GM21447 (cell line): Measurements from ENCODE around the gene TLL2.
"Not testable (repeated sequence)": the region's sequence is repeated elsewhere in the genome, so short reads cannot be mapped to it uniquely, and the experiment has no call there.

Source experiments
- ATAC-seq: cut with Tn5 transposase; IDR thresholded peaks from one replicate; pipeline ENCODE4 v1.9.1; 2021; ENCODE audit not compliant: unreplicated experiment

TLL2 gene

DNA sequence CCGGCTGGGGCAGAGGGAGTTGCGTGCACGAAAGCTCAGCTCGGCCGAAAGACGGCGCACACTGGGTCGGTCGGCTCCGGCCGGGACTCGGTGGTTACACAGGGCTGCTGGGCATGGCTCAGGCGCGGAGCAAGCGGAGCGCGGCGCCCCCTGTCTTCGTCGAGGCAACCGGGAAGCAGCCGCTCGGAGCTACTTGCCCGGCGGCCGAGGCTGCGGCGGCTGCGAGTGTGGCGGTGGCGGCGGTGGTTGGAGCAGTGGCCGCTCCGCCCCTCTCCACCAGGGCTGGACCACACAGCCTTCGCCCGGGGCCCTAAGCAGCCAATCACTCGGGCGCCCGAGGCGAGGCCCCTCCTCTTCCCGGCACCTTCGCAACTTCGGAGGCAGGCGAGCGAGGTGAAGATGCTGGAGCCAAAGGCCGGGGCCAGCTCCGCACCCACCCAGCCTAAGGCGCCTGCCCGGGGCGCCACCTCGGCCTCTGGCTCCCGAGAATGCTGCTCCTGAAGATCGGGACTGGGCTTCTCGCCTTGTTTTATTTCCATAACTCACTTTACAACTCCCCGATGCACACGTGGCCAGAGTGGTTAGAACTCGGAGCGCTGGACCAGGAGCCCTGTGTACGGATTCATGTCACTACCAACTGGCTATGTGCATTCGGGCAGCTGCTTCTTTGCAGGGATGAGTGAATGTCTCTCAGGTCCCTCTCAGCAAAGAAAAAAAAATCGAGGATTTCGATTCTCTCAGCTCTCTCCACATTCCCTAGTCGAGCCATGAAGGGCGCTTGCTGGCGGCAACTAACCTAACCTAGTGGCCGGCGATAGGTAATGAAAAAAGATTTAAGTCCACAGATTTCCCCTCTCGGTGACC lies at the start of gene TLL2:
Gene TLL2, minus strand, starts transcription at position 229 of the 864 bp plus-strand sequence. CDS start 241 bp downstream, outside the sequence.
- peak; percentile 67 for ATAC-seq

DNA sequence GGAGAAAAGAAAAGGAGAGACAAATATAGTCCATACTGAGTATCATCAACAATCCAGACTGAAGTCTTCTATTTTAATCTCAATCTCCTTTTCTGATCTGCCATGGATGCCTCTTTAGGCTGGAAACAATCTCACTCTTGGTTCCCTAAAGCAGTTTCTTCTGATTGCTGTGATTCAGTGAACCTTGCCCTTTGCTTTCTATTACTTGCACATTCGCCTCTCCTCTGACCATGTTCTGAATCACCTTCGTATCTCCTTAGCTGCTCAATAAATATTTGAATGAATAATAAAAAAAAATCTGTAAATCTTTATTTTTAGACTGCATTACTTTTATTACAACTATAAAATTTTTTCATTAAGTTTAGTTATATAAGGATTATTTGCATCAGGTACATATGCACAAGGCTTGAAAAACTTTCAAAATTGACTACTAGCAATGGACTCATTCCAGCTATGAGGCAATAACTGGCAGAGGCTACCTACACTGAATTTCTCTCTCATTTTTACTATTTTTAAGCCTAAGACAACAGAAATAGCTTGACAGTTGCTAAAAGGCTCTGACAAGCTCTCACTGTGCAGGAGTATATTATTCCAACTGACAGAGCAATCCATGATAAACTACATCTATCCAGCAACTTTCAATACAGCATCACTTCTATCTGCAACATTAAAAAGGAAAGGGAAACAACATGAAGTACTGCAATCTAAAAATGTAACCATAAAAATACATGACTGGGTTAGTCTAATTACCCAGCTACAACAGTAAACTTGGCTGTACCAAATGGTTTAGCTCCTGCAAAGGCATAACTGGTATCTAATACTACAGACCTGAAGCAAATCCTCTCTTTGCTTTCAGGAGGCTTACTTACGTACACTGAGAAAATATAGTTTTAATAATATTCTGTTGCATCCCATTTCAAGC lies 47.5 kb upstream of the TLL2 start:
- ATAC-seq = no peak

DNA sequence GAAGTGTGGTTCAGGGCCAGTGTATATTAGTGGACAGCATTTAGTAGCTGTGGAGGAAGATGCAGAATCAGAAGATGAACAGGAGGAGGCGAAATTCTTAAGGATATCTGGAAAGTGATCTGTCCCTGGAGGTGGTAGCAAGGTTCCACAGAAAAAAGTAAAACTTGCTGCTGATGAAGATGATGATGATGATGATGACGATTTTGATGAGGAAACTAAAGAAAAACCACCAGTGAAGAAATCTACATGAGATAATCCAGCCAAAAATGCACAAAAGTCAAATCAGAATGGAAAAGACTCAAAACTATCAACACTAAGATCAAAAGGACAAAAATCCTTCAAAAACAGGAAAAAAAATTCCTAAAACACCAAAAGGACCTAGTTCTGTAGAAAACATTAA lies 46.8 kb upstream of the TLL2 start:
- ATAC-seq = no peak

DNA sequence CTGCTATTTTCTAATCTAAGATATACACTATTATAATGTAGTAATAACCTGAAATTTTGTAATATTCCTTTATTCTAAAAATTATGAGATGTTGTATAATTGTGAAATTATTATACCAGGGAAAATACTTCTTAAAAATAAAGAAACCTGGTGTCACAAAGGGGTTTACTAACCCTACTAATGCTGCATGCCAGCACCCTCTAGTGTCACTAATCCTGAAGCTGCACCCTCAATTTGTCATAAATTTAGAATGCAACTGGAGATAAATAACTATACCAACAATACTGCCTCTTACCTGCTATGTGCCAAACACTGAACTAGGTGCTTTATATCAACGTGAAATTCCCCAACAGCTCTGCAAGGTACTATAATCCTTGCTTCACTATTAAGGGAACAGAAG lies 42.3 kb upstream of the TLL2 start:
- ATAC-seq = no peak

DNA sequence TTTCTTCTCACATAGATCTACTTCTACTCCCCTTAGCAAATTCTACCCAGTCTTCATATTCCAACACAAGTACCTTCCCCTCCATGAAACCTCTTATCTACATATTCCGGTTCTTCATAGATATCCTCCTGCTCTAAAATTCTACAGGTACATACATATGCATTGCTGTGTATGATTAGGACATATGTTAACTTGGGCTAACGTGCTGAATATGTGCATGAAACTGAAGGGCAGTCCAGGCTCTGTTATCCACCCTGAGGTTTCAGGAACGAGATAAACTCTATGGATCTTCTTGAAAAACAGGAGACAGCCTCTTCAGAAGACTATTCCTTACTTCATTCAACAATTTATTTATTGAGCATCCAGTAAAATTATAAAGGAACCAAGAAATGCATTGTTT lies 41.6 kb upstream of the TLL2 start:
- no peak for ATAC-seq

DNA sequence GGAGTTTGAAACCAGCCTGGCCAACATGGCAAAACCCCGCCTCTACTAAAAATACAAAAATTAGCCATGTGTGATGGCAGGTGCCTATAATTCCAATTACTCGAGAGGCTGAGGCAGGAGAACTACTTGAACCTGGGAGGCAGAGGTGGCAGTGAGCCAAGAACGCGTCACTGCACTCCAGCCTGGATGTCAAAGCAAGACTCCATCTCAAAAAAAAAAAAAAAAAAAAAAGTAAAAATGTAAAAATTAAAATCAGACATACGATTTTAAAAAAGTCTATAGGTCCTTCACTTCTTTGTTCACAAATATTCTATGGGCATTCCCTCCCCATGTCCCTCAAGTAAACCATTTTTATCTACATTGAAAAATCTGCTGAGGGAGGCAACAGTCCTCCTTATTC lies 34.9 kb upstream of the TLL2 start:
- ATAC-seq = no peak

DNA sequence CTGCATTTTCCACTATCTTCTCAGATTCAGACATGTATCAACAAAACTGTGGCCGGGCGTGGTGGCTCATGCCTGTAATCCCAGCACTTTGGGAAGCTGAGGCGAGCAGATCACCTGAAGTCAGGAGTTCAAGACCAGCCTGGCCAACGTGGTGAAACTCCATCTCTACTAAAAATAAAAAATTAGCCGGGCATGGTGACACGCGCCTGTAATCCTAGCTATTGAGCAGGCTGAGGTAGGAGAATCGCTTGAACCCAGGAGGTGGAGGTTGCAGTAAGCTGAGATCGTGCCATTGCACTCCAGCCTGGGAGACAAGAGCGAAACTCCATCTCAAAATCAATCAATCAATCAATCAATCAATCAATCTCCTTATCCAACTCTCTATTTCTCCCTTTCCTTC lies 31.8 kb upstream of the TLL2 start:
- not testable (repeated sequence) for ATAC-seq

DNA sequence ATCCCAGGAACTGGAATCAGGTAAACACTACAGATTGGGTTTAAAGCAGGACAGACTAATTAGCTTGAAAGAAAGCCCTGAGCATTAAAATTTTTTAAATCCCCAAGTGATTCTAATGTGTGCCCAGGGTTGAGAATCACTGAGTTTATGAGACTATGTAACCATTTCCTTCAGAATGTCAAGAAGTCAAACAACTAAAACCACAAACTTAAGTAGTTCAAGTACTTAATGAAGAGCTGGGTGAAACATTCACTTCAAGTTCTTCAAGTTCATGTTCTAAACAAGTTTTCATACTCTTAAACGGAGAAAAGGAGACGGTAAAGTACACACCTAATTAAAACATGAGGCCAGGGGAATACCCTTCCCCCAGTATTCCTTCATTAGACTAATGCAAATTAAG lies 28.2 kb upstream of the TLL2 start:
- ATAC-seq = no peak

DNA sequence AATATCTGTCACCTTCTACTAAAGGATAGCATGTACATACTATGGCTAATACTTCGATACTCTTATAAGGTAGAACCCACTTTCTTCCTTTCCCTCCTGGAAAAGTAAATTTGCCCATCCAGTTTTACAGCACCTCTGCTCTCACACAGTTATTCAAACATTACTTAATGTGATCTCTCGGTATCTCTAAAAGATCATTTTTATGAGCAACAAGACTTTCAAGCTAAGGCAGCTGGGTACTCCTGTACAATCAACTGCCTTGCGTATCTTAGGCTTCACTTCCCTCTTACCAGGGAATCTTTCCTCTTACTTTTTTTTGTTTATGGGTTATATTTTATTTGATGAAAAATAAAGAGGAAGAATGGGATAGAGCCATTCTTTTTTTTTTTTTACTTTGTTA lies 26.5 kb upstream of the TLL2 start:
- ATAC-seq = no peak

DNA sequence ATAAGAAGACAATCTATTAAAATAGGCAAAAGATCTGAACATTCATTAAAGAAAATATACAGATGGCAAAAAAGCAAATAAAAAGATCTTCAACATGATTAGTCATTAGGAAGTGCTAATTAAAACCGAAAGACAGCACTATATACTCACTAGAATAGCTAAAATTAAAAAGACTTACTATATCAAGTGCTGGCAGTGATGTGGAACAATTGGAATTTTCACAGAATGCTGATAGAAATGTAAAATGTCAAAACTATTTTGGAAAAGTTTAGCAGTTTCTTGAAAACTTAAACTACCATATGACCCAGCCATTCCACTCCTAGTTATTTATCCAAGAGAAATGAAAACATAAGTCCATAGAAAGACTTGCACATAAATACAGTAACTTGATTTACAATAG lies 25.0 kb upstream of the TLL2 start:
- no peak for ATAC-seq

DNA sequence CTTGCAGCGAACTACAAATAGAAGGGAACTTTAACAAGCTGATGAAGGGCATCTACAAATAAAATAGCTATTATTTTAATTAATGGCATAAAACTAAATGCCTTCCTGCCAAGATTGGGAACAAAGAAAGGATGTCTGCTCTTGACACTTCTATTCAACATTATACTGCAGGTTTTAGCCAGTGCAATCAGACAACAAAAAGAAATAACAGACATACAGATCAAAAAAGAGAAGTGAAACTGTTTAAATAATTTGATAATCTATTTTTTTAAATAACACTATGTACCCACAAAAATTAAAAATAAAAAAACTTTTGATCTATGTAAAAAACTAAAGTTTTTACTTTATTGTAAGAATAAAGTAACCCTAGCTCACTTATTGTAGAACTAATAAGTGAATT lies 22.4 kb upstream of the TLL2 start:
- ATAC-seq = no peak

DNA sequence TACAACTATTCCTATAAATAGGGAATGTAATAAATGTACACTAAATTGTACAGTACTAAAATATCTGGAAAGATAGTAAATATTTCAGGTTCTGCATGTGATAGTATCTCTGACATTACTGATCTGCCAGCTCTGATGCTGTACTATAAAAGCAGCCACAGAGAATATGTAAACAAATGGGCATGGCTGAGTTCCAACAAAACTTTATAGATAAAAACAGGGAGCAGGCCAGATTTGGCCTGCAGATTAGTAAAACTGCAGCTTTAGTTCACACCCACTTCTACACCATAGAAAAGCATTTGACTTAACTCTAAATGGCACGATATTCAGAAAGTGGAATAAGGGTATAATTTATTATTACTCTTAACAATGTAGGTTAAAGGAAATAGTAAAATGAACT lies 18.8 kb upstream of the TLL2 start:
- ATAC-seq = no peak

DNA sequence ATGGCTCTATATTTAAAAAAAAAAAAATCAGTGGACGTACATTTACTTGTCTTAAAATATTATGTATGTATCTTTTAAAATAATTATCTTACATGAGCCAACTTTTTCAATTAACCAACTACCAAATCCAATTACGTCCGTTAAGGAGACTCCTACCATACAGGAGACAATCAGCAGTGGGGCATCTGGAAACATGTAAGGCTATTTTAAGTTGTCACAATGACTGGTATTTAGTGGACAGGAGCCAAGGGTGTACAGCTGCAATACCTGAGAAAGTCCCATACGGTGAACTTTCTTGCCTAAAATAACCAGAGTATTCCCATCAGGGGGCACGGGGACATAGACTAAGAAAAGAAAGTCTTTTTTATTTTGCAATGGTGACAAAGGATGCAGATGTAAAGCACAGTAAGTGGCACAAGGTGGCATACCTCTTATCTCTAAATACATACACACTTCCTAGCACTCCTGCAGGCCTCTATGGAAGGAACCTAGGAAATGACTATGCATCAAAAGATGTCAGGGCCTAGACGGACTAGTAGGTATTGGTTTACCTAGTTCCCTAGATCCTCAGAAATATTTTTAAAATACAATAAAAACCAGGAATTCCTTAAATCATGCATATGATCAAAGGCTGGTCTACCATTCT lies 16.0 kb upstream of the TLL2 start:
- no peak for ATAC-seq

DNA sequence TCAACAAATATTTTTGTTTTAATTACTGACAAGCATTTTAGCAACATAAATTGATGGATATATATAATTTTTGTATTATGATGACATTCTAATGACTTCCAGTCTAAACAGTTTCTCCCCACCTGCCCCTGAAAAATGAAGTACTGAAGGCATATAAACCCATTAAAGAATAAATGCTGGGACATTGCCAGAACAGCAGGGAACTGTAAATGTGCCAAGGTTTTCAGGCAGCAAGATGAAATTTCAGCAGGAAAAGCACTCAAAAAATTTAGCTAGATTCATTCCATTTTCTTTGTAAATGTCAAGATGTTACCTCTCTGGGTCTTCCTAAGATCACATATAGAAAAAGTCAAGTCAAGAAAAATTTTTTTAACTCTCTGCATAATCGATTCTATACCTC lies 11.0 kb upstream of the TLL2 start:
- no peak for ATAC-seq

DNA sequence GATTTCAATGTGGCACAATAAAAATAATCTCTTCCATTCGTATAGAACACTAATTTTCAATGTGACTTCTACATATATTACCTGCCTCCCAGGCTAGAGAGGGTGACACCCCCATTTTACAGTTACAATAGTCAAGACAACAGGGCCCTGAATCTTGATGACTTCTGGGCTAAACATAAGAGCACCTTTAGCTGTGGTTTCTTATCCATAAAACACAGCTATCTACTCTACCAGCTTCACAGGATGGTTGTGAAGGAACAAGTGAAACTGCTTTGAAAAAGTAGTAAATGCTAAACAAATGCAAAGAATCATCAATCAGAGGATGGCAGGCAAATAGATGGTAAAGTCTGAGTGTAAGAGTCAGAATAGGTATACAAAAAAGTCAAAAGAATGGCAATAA lies 3.6 kb upstream of the TLL2 start:
- ATAC-seq = no peak

DNA sequence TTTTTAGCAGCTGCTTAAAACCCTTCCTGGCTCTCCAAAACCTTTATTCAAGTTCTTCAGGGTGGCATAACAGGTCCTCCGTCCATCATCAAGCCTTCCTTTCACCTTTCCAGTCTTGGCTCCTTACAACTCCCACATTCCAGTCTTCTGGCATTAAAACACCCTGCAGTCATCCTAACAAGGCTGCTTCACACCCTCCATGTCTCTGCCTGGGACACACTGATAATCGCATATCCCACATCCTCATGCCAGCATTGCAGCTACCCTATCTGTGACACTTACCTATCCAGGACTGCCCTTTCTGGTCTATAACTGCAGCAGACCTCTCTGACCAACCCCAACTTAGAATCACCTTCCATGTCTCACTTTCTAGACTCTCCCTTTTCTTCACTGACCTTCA lies 2.6 kb upstream of the TLL2 start:
- no peak for ATAC-seq

DNA sequence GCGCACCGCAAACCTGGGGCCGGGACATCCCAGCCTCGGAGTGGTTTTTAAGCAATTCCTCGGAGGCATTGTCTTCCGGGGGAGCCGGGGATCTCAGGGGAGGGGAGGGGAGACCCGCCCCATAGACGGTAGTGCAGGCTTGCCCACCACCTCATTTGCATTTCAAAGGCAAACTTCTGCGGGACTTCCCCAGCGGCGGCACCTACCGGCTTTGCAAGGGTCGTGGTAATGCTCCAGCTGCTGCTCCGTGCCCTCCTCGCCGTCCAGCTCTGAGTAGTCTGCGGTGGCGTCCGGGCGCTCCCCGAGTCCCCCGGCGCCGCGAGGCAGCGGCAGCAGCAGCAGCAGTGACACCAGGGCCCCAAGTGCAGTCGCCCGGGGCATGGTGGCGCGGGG lies 425 bp downstream of the TLL2 start:
- peak; percentile 48 for ATAC-seq

DNA sequence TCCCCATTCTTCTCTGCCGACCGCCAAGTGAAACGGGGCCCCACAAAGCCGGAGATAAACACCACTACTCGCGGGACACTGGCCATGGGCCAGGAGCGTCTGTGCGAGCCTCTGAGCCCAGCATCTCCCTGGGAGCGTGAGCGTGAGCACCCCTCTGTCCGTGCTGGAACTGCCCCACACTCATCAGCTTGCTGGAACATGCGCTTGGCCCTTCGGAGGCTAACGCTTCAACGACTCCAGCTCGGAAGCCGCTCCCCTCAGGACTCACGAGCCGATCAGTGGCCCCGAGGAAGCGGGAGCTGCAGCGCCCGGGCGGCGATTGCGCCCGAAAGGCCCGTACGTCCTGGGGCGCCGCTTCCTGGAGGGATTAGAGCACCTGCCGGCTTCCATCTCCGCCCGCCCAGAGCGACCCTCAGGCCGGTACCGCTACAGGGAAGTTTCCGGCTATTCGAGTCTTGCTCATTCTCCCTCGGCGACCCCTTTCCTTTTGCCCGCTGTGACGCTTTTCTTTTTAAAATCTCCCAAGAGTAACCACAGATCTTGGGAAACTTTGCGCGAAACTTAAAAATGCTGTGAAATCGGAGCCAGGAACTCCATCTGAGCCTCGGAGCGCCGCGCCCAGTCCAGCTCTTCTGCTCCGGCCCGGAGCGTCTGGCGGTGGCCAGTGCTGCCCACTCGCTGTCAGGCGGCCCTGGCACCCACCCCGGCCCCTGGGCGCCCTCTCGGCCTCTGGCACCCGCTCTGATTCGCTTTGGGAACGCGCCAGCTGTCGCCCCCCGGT lies 1.0 kb downstream of the TLL2 start:
- no peak for ATAC-seq

DNA sequence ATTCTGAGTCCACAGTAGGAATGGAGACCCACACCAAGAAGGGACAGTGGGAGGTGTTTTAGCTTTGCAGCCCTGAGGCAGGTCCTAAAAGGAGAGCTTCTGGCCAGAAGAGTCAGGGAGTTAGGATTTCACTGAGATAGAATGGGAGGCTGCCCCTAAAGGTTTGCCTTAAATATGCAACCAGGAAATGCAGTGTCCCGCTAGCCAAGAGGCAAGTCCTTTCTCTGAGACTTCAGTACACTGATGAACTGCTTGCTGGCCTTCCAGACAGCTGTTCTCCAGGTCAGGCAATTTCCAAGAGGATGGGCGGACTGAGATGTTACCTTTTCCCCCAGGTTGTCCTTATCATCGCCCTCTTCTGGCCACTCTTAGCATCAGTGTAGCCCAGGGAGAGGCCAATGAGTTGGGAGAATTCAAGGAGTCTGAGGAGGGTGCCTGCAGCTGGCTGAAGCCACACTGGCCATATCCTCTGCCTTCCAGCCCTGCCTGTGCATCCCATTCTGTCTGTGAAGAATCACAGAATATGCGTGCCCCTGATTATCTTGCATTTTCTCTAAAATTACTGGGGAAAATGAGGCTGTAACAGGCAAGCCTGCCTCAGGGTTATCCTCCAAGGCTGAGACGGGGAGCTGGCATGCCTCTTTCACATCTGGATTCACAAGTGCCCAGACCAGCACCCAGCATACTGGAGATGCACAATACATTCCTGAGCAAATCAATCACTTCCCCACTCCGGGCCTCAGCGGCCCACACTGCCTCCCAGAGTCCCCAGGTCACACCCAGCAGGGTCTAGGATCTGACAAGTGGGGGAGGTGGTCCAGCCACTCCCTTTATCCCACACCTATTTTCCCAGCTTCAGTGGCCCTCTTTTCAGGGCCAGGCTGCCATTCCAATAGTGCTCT lies 2.4 kb downstream of the TLL2 start:
- no peak for ATAC-seq
